Thyroid gland (tissue), 4 donors: ENCODE data around the gene LOXL1. TPM values are rescaled to one million over a fixed set of nuclear protein-coding genes. Genes with fewer than 3 reads are reported as not detected.

ENCODE experiments used
- DNase-seq, 2 donors: peaks; one replicate each; pipeline ENCODE4 v3.0.0-alpha.2; 2019
- H3K27ac ChIP-seq, 3 donors: fragments of 200-600 bp; sonication (generic); 1 replicate in 2 of 3; 2 replicates in 1 of 3; pipeline ENCODE4 v1.5.1; 2016 to 2019; ENCODE audit warnings: mild to moderate bottlenecking in 1 of 3, moderate library complexity in 1 of 3
- H3K27me3 ChIP-seq: fragments of 200-600 bp; sonication (generic); one replicate; pipeline ENCODE4 v1.5.1; 2019
- H3K36me3 ChIP-seq, 2 donors: fragments of 200-600 bp; sonication (generic); one replicate each; pipeline ENCODE4 v1.5.1; 2016 to 2019
- H3K4me1 ChIP-seq, 2 donors: fragments of 200-600 bp; sonication (generic); one replicate each; pipeline ENCODE4 v1.5.1; 2017 to 2019
- H3K4me3 ChIP-seq, 3 donors: fragments of 200-600 bp; sonication (generic); replicated peaks in 1 of 3; 1 replicate in 2 of 3; 2 replicates in 1 of 3; pipeline ENCODE4 v1.5.1; 2016; ENCODE audit warnings: mild to moderate bottlenecking in 1 of 3
- H3K9me3 ChIP-seq: fragments of 200-600 bp; sonication (generic); one replicate; pipeline ENCODE4 v1.5.1; 2017
- CTCF ChIP-seq, 6 experiments: fragments of 200-600 bp in 3 of 6; fragments of 450-650 bp in 3 of 6; sonication (generic) in 3 of 6; IDR thresholded peaks; one replicate each; pipeline ENCODE4 v1.5.1; 2016 to 2019; ENCODE audit warnings: antibody characterized with exemption in 6 of 6, mild to moderate bottlenecking in 2 of 6, inconsistent platforms in 1 of 6, moderate library complexity in 1 of 6
- POLR2A ChIP-seq, 2 donors: fragments of 450-650 bp; IDR thresholded peaks; one replicate each; pipeline ENCODE4 v1.6.1; 2017; ENCODE audit warnings: antibody characterized with exemption in 2 of 2, mild to moderate bottlenecking in 2 of 2, moderate library complexity in 1 of 2
- WGBS, 2 donors: methylation state at CpG; one replicate each; pipeline ENCODE4 v1.1.5; 2017; 5-methylcytosine and 5-hydroxymethylcytosine counted together
- intact Hi-C: fragments of 100-400 bp; cut with DNase I; formaldehyde crosslinking; loops from one replicate; pipeline ENCODE4 v1.15.1; 2023
- total RNA-seq, 4 donors: library from RNA; depleted of rRNA; stranded (reverse); fragments of >200 nt; gene quantifications; one replicate each; pipeline ENCODE4 v1.2.3, GENCODE V29; 2016

The LOXL1 gene
- total RNA-seq, 4 donors from 2014 or later: 9.9 to 15.2 (median 12.0) TPM

- no peak for TF ChIP-seq POLR2A (IDR thresholded peaks at IDR 0.05)
- no peak for TF ChIP-seq CTCF (IDR thresholded peaks at IDR 0.05)
- Histone ChIP-seq H3K36me3 (no peaks in the 10 kb centered on the region), H3K27me3 (no peaks in the 10 kb centered on the region), H3K27ac (peak overlapping the region; percentile 85 to 96 (median 93)), H3K9me3 (no peaks in the 10 kb centered on the region), H3K4me3 (no peak overlapping the region), H3K4me1 (peaks cover 37 to 85% of the 10 kb centered on the region in 2 donors)
- WGBS, 2 donors: 74 to 86% methylated on average over 13 of the region's 13 CpGs
- intact Hi-C loops: no loop called here
- no peak for DNase-seq
These were observed 58.1 kb downstream of the LOXL1 start for GRCh38 chr15:73984208-73984979.

- 86% methylated on average over 7 to 9 of the region's 13 CpGs for WGBS, 2 donors
- intact Hi-C loops: no loop called here
- Histone ChIP-seq H3K4me1 (peaks cover 39 to 94% of the 10 kb centered on the region in 2 donors), H3K36me3 (no peaks in the 10 kb centered on the region), H3K9me3 (no peaks in the 10 kb centered on the region), H3K27ac (peak overlapping the region; percentile 46 to 93 (median 85)), H3K27me3 (no peaks in the 10 kb centered on the region), H3K4me3 (no peak overlapping the region)
- TF ChIP-seq CTCF (IDR thresholded peaks at IDR 0.05) (no peak), POLR2A (IDR thresholded peaks at IDR 0.05) (no peak)
- DNase-seq: no peak
These were observed 59.0 kb downstream of the LOXL1 start for GRCh38 chr15:73985101-73985873.

- H3K27ac ChIP-seq: peak overlapping the region in 2 of 3 donors; percentile 85 to 93
- H3K36me3 ChIP-seq: no peaks in the 10 kb centered on the region
- no peak overlapping the region for H3K4me3 ChIP-seq
- intact Hi-C loops: no loop called here
- H3K4me1 ChIP-seq: peaks cover 48 to 98% of the 10 kb centered on the region in 2 donors
- TF ChIP-seq CTCF (IDR thresholded peaks at IDR 0.05) (no peak), POLR2A (IDR thresholded peaks at IDR 0.05) (no peak)
- 59% methylated on average over 7 of the region's 7 CpGs for WGBS, 2 donors
- no peaks in the 10 kb centered on the region for H3K27me3 ChIP-seq
- H3K9me3 ChIP-seq: no peaks in the 10 kb centered on the region
- no peak for DNase-seq
These were observed 60.0 kb downstream of the LOXL1 start for GRCh38 chr15:73986055-73986775.

GRCh38 chr15:73986776-73987056, 60.5 kb downstream of the LOXL1 start:
- H3K4me3 ChIP-seq: no peak overlapping the region
- peak overlapping the region in 2 of 3 donors; percentile 85 to 93 for H3K27ac ChIP-seq
- no peak for DNase-seq
- 97% methylated on average over 1 of the region's 1 CpG for WGBS, 2 donors
- intact Hi-C loops: no loop called here
- H3K27me3 ChIP-seq: no peaks in the 10 kb centered on the region
- no peaks in the 10 kb centered on the region for H3K9me3 ChIP-seq
- TF ChIP-seq POLR2A (IDR thresholded peaks at IDR 0.05) (no peak), CTCF (IDR thresholded peaks at IDR 0.05) (no peak)
- peaks cover 49 to 97% of the 10 kb centered on the region in 2 donors for H3K4me1 ChIP-seq
- no peaks in the 10 kb centered on the region for H3K36me3 ChIP-seq
